GM21619 (cell line): ENCODE measurements around the gene VAV2.

Experiments
- ATAC-seq: cut with Tn5 transposase; IDR thresholded peaks from one replicate; pipeline ENCODE4 v1.9.1; 2021; ENCODE audit not compliant: unreplicated experiment

Gene VAV2

DNA sequence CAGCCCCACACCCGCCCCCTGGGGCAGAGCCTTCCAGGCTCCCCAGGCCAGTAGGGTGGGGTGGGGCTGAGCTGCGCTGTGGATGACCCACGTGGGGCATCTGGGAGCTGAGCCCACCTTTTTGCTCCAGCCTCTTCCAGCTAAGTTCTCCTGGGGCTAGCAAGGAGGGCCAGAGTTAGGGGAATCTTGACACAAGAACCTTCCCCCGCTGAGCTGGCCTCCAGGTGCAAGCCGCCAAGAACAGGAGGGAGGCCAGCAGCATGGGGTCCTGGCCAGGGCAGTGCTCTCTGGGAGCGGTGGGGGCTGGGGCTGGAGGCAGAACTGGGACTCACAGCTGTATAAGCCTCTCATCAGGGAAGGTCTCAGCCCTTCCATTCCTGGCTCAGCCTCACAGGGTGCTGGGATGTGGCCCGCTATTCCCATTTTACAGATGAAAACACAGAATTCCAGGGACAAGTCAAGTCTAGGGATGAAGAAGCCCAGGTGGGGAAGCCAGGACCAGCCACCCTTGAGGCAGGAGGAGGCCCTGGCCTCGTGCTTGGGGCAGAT, 275.5 kb downstream of the VAV2 start:
- no peak for ATAC-seq

- ATAC-seq = no peak
Observed at GRCh38 chr9:133715866-133716563, 276.1 kb downstream of the VAV2 start.

- ATAC-seq = no peak
Observed at GRCh38 chr9:133715295-133715865, 276.7 kb downstream of the VAV2 start.

- no peak for ATAC-seq
Observed at GRCh38 chr9:133714606-133715294, 277.4 kb downstream of the VAV2 start.

DNA sequence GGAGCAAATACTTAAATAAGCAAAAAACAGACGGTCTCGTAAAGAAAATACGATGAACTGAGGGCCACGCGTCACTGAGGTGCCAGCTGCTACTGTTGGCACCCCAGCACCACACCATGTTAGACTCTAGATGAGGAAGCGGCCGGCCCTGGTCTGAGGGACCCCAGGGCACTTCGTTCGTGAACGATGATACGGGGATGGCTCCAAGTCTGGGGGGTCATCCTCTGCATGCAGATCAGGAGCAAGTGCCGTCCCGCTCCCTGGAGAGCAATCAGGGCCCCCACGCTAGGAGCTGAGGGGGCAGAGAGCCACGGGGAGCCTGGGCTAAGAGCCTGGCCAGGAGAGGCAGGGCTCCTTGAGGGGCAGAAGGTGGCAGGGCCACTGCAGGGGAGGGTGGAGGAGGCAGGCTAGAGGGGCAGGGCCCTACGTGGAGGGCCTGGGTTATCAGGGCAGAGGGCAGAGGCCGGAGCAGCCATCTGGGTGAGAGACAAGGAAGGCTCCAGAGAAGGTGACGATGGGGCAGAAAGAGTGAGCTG, 278.1 kb downstream of the VAV2 start:
- no peak for ATAC-seq

- ATAC-seq = no peak
Observed at GRCh38 chr9:133713150-133713959, 278.8 kb downstream of the VAV2 start.

DNA sequence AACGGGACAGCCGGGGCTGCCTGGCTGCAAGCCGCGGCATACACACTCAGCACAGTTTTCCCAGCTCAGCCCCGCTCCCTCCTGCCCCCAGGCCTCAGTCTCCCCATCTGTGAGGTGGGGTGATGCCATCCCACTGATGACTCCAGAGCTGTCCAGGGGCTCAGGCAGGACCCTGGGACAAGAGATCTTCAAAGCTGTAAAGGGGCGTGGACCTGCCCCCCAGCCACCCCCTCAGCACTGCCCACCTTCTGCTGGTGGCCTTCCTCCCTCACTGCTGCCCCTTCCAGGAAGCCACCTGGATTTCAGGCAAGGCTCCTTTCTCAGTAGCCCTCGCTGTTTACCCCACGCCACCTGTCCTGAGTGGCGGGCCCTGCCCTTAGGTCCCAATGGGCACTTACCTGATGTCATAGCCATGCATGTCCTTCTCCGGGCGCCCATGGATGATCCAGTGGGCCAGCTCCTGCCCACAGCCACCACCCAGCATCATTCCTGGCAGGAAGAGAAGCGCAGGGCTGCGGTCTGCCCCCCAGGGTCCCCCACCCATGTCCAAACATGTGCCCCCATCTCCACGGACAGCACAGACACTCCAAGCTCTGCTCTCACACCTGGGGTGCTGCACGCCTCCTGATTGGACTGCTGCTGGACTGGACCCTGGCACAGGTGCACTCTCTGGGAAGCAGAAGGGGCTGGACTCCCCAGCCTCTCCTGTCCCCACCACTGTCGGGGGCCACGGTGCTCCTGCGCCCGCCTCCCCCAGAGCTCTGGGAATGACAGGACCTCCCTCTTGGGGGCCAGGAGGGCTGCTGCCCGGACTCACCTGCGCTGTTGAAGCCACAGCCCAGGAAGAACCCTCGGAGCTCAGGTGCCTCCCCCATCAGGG, 279.7 kb downstream of the VAV2 start:
- no peak for ATAC-seq
